Upper lobe of left lung (tissue), 4 donors: ENCODE data around the gene FTL.

Experiments
- CTCF ChIP-seq, 6 experiments: fragments of 450-650 bp in 4 of 6; fragments of 200-600 bp in 2 of 6; sonication (generic) in 2 of 6; IDR thresholded peaks; one replicate each; pipeline ENCODE4 v1.5.1; 2016 to 2019; ENCODE audit warnings: antibody characterized with exemption in 6 of 6
- POLR2A ChIP-seq, 4 donors: fragments of 450-650 bp; IDR thresholded peaks; one replicate each; pipeline ENCODE4 v1.5.1; 2016 to 2017; ENCODE audit warnings: antibody characterized with exemption in 4 of 4, mild to moderate bottlenecking in 2 of 4
- POLR2AphosphoS5 ChIP-seq, 2 donors: sonication (generic); formaldehyde crosslinking; IDR thresholded peaks; one replicate each; pipeline ENCODE4 v1.5.1; 2017; ENCODE audit warnings: antibody characterized with exemption in 2 of 2

GRCh38 chr19:48988286-48988685 is 23.2 kb downstream of the FTL start:
- TF ChIP-seq CTCF (IDR thresholded peaks at IDR 0.05): no peak
- TF ChIP-seq POLR2AphosphoS5 (IDR thresholded peaks at IDR 0.05): no peak
- no peak for TF ChIP-seq POLR2A (IDR thresholded peaks at IDR 0.05)
